ENCODE results near the gene CEP290. TPM values are rescaled to one million over a fixed set of nuclear protein-coding genes. Genes with fewer than 3 reads are reported as not detected.

The CEP290 gene
- 10 to 100 TPM in 1 of 6 donors, 1 to 10 TPM in 5; 2.0 to 12.5 (median 7.8) TPM for polyA plus RNA-seq (ENCODE audit: low read depth in 6 of 6)

GRCh38 chr12:88141774-88142609 lies at the start of gene CEP290, which contains the start of gene TMTC3:
Gene CEP290 (minus strand): TSS chr12:88142088. CDS start chr12:88141307, 781 bp downstream.
Gene TMTC3 (plus strand): TSS chr12:88142307. CDS start chr12:88148316, 6,009 bp downstream.
- H3K9me3 Mint-ChIP-seq, result no peaks in the 10 kb centered on the region
- H3K27me3 Mint-ChIP-seq, result no peaks in the 10 kb centered on the region
- peak within 1 kb of the TSS; percentile 86 to 99 (median 98) for H3K4me3 Mint-ChIP-seq
- peaks cover 8 to 12% of the 10 kb centered on the region in 2 donors for H3K36me3 Mint-ChIP-seq
- peak; percentile 93 for DNase-seq
- ATAC-seq (ENCODE audit: low read depth in 2 of 2), result peak; percentile 91 to 92
- peaks cover 17 to 41% (median 33%) of the 10 kb centered on the region in 3 donors for H3K4me1 Mint-ChIP-seq
- H3K27ac Mint-ChIP-seq, result peak within 1 kb of the TSS; percentile 90 to 99 (median 96)

- no peaks in the 10 kb centered on the region for H3K4me1 Mint-ChIP-seq
- no peak overlapping the region for H3K27ac Mint-ChIP-seq
- no peak for ATAC-seq (ENCODE audit: low read depth in 2 of 2)
- peaks cover 4 to 26% of the 10 kb centered on the region in 2 donors for H3K36me3 Mint-ChIP-seq
- peaks cover 0 to 3% (median 0%) of the 10 kb centered on the region in 7 donors for H3K9me3 Mint-ChIP-seq
- no peak overlapping the region for H3K4me3 Mint-ChIP-seq
- H3K27me3 Mint-ChIP-seq, result no peaks in the 10 kb centered on the region
- DNase-seq, result no peak
Observed at GRCh38 chr12:88188180-88188579, 46.3 kb upstream of the CEP290 start.

- DNase-seq (no peak), ATAC-seq (ENCODE audit: low read depth in 2 of 2) (no peak)
- H3K27ac Mint-ChIP-seq, result peak overlapping the region in 1 of 6 donors; percentile 19
- H3K27me3 Mint-ChIP-seq, result no peaks in the 10 kb centered on the region
- H3K4me1 Mint-ChIP-seq, result no peaks in the 10 kb centered on the region
- peaks cover 6 to 32% of the 10 kb centered on the region in 2 donors for H3K36me3 Mint-ChIP-seq
- no peak overlapping the region for H3K4me3 Mint-ChIP-seq
- H3K9me3 Mint-ChIP-seq, result peaks cover 0 to 3% (median 0%) of the 10 kb centered on the region in 7 donors
Observed at GRCh38 chr12:88187571-88187970, 45.7 kb upstream of the CEP290 start.

- Mint-ChIP-seq H3K9me3 (peaks cover 0 to 16% (median 4%) of the 10 kb centered on the region in 7 donors), H3K4me3 (no peak overlapping the region), H3K36me3 (peaks cover 17 to 41% of the 10 kb centered on the region in 2 donors), H3K4me1 (no peaks in the 10 kb centered on the region), H3K27me3 (no peaks in the 10 kb centered on the region), H3K27ac (no peak overlapping the region)
- DNase-seq, result no peak
- ATAC-seq (ENCODE audit: low read depth in 2 of 2), result no peak
Observed at GRCh38 chr12:88185988-88186387, 44.1 kb upstream of the CEP290 start.

GRCh38 chr12:88185279-88185678 lies 43.4 kb upstream of the CEP290 start:
- H3K4me3 Mint-ChIP-seq, result no peak overlapping the region
- no peak for DNase-seq
- no peaks in the 10 kb centered on the region for H3K4me1 Mint-ChIP-seq
- H3K36me3 Mint-ChIP-seq, result peaks cover 24 to 48% of the 10 kb centered on the region in 2 donors
- no peaks in the 10 kb centered on the region for H3K27me3 Mint-ChIP-seq
- H3K9me3 Mint-ChIP-seq, result peaks cover 0 to 23% (median 4%) of the 10 kb centered on the region in 7 donors
- no peak for ATAC-seq (ENCODE audit: low read depth in 2 of 2)
- no peak overlapping the region for H3K27ac Mint-ChIP-seq

GRCh38 chr12:88184196-88184595 lies 42.3 kb upstream of the CEP290 start:
- H3K27me3 Mint-ChIP-seq, result no peaks in the 10 kb centered on the region
- no peak overlapping the region for H3K27ac Mint-ChIP-seq
- peak overlapping the region in 1 of 8 donors; percentile 19 for H3K4me3 Mint-ChIP-seq
- ATAC-seq (ENCODE audit: low read depth in 2 of 2) (no peak), DNase-seq (no peak)
- H3K9me3 Mint-ChIP-seq, result peaks cover 0 to 24% (median 4%) of the 10 kb centered on the region in 7 donors
- H3K4me1 Mint-ChIP-seq, result no peaks in the 10 kb centered on the region
- peaks cover 35 to 59% of the 10 kb centered on the region in 2 donors for H3K36me3 Mint-ChIP-seq

- no peaks in the 10 kb centered on the region for H3K27me3 Mint-ChIP-seq
- H3K4me3 Mint-ChIP-seq, result no peak overlapping the region
- no peak overlapping the region for H3K27ac Mint-ChIP-seq
- no peak for ATAC-seq (ENCODE audit: low read depth in 2 of 2)
- DNase-seq, result no peak
- H3K4me1 Mint-ChIP-seq, result no peaks in the 10 kb centered on the region
- H3K36me3 Mint-ChIP-seq, result peaks cover 40 to 70% of the 10 kb centered on the region in 2 donors
- H3K9me3 Mint-ChIP-seq, result peaks cover 0 to 24% (median 4%) of the 10 kb centered on the region in 7 donors
Observed at GRCh38 chr12:88182416-88182815, 40.5 kb upstream of the CEP290 start.

- H3K4me3 Mint-ChIP-seq, result no peak overlapping the region
- ATAC-seq (ENCODE audit: low read depth in 2 of 2) (no peak), DNase-seq (no peak)
- H3K36me3 Mint-ChIP-seq, result peaks cover 42 to 70% of the 10 kb centered on the region in 2 donors
- H3K9me3 Mint-ChIP-seq, result peaks cover 0 to 24% (median 4%) of the 10 kb centered on the region in 7 donors
- H3K27me3 Mint-ChIP-seq, result no peaks in the 10 kb centered on the region
- no peak overlapping the region for H3K27ac Mint-ChIP-seq
- no peaks in the 10 kb centered on the region for H3K4me1 Mint-ChIP-seq
Observed at GRCh38 chr12:88181881-88182280, 40.0 kb upstream of the CEP290 start.

- H3K36me3 Mint-ChIP-seq, result peaks cover 58 to 78% of the 10 kb centered on the region in 2 donors
Observed at GRCh38 chr12:88179436-88180014, 37.6 kb upstream of the CEP290 start.

GRCh38 chr12:88175544-88175943 lies 33.7 kb upstream of the CEP290 start:
- Mint-ChIP-seq H3K4me1 (peaks cover 2 to 7% (median 6%) of the 10 kb centered on the region in 3 donors), H3K9me3 (peaks cover 0 to 4% (median 0%) of the 10 kb centered on the region in 7 donors), H3K27me3 (no peaks in the 10 kb centered on the region), H3K36me3 (peaks cover 45 to 57% of the 10 kb centered on the region in 2 donors), H3K27ac (peak overlapping the region in 1 of 6 donors; percentile 13), H3K4me3 (no peak overlapping the region)
- DNase-seq (no peak), ATAC-seq (ENCODE audit: low read depth in 2 of 2) (no peak)

More at GRCh38 chr12:88179436-88180014, 37.6 kb upstream of the CEP290 start:
- Mint-ChIP-seq H3K4me3 (no peak overlapping the region), H3K4me1 (no peaks in the 10 kb centered on the region), H3K27me3 (no peaks in the 10 kb centered on the region), H3K27ac (no peak overlapping the region), H3K9me3 (peaks cover 0 to 24% (median 4%) of the 10 kb centered on the region in 7 donors)
- DNase-seq, result no peak
- no peak for ATAC-seq (ENCODE audit: low read depth in 2 of 2)

- H3K27ac Mint-ChIP-seq, result no peak overlapping the region
- no peaks in the 10 kb centered on the region for H3K27me3 Mint-ChIP-seq
- H3K4me3 Mint-ChIP-seq, result no peak overlapping the region
- no peaks in the 10 kb centered on the region for H3K9me3 Mint-ChIP-seq
- DNase-seq, result no peak
- ATAC-seq (ENCODE audit: low read depth in 2 of 2), result no peak
- H3K36me3 Mint-ChIP-seq, result peaks cover 36 to 39% of the 10 kb centered on the region in 2 donors
- H3K4me1 Mint-ChIP-seq, result peaks cover 2 to 7% (median 6%) of the 10 kb centered on the region in 3 donors
Observed at GRCh38 chr12:88172844-88173407, 31.0 kb upstream of the CEP290 start.

GRCh38 chr12:88167384-88167783 lies 25.5 kb upstream of the CEP290 start:
- ATAC-seq (ENCODE audit: low read depth in 2 of 2) (no peak), DNase-seq (no peak)
- H3K36me3 Mint-ChIP-seq, result peaks cover 31 to 35% of the 10 kb centered on the region in 2 donors
- no peaks in the 10 kb centered on the region for H3K27me3 Mint-ChIP-seq
- no peak overlapping the region for H3K4me3 Mint-ChIP-seq
- H3K4me1 Mint-ChIP-seq, result peaks cover 2 to 7% (median 6%) of the 10 kb centered on the region in 3 donors
- no peak overlapping the region for H3K27ac Mint-ChIP-seq
- no peaks in the 10 kb centered on the region for H3K9me3 Mint-ChIP-seq

- H3K36me3 Mint-ChIP-seq, result peaks cover 29 to 36% of the 10 kb centered on the region in 2 donors
- no peak overlapping the region for H3K27ac Mint-ChIP-seq
- no peaks in the 10 kb centered on the region for H3K27me3 Mint-ChIP-seq
- no peak overlapping the region for H3K4me3 Mint-ChIP-seq
- DNase-seq, result no peak
- peaks cover 0 to under 1% (median under 1%) of the 10 kb centered on the region in 3 donors for H3K4me1 Mint-ChIP-seq
- no peak for ATAC-seq (ENCODE audit: low read depth in 2 of 2)
- no peaks in the 10 kb centered on the region for H3K9me3 Mint-ChIP-seq
Observed at GRCh38 chr12:88166179-88166578, 24.3 kb upstream of the CEP290 start.
